NT2/D1 (cell line): Measurements from ENCODE around the gene ING2.
A peak's percentile ranks its signal among the peaks of the same experiment; 100 is the strongest.

Source experiments
- DNase-seq: peaks from one replicate; pipeline ENCODE4 v3.0.0-alpha.2; 2011; ENCODE audit warnings: low read depth, low spot score
- H3K27me3 ChIP-seq: 2 replicates; pipeline ENCODE4 v1.6.0; 2011; ENCODE audit warnings: mild to moderate bottlenecking; ENCODE audit not compliant: insufficient read length, insufficient read depth
- H3K36me3 ChIP-seq: 2 replicates; pipeline ENCODE4 v1.6.1; 2011; ENCODE audit warnings: mild to moderate bottlenecking, low read length, mixed read lengths; ENCODE audit not compliant: insufficient read depth, insufficient read length
- H3K4me1 ChIP-seq: 2 replicates; pipeline ENCODE4 v1.5.1; 2011; ENCODE audit not compliant: insufficient read depth, insufficient read length
- H3K4me3 ChIP-seq: 2 replicates; pipeline ENCODE4 v1.5.1; 2011; ENCODE audit warnings: low read depth; ENCODE audit not compliant: insufficient read length
- H3K9ac ChIP-seq: 2 replicates; pipeline ENCODE4 v1.6.0; 2011; ENCODE audit warnings: low read depth; ENCODE audit not compliant: insufficient read length
- H3K9me3 ChIP-seq: 2 replicates; pipeline ENCODE4 v1.5.1; 2011; ENCODE audit warnings: mild to moderate bottlenecking, low read length; ENCODE audit not compliant: insufficient read depth
- SUZ12 ChIP-seq: IDR thresholded peaks from 2 replicates; pipeline ENCODE4 v1.6.1; 2011; ENCODE audit not compliant: insufficient read length, insufficient read depth; ENCODE audit errors: extremely low read depth
- YY1 ChIP-seq: IDR thresholded peaks from 2 replicates; pipeline ENCODE4 v1.6.1; 2011; ENCODE audit not compliant: insufficient read length, insufficient read depth
- ZNF274 ChIP-seq: IDR thresholded peaks from 2 replicates; pipeline ENCODE4 v1.6.1; 2011; ENCODE audit warnings: mild to moderate bottlenecking, low read depth, low read length

The ING2 gene

GRCh38 chr4:183485411-183486160 lies 19.3 kb upstream of the ING2 start:
- TF ChIP-seq ZNF274 (no peak), SUZ12 (no peak), YY1 (no peak)
- Histone ChIP-seq H3K9me3 (no peaks in the 10 kb centered on the region), H3K4me1 (no peaks in the 10 kb centered on the region), H3K27me3 (no peaks in the 10 kb centered on the region), H3K36me3 (no peaks in the 10 kb centered on the region), H3K9ac (no peak overlapping the region), H3K4me3 (no peak overlapping the region)
- DNase-seq, result no peak

GRCh38 chr4:183492791-183493222 lies 12.1 kb upstream of the ING2 start:
- H3K9me3 ChIP-seq, result no peaks in the 10 kb centered on the region
- DNase-seq, result no peak
- no peaks in the 10 kb centered on the region for H3K27me3 ChIP-seq
- peaks cover 7% of the 10 kb centered on the region for H3K36me3 ChIP-seq
- no peaks in the 10 kb centered on the region for H3K4me1 ChIP-seq
- H3K9ac ChIP-seq, result no peak overlapping the region
- H3K4me3 ChIP-seq, result no peak overlapping the region
- TF ChIP-seq YY1, result no peak
- no peak for TF ChIP-seq SUZ12
- no peak for TF ChIP-seq ZNF274

GRCh38 chr4:183493246-183493645 lies 11.6 kb upstream of the ING2 start:
- Histone ChIP-seq H3K4me1 (no peaks in the 10 kb centered on the region), H3K4me3 (no peak overlapping the region), H3K9ac (no peak overlapping the region), H3K9me3 (no peaks in the 10 kb centered on the region), H3K27me3 (no peaks in the 10 kb centered on the region), H3K36me3 (peaks cover 7% of the 10 kb centered on the region)
- no peak for DNase-seq
- TF ChIP-seq YY1, result no peak
- no peak for TF ChIP-seq SUZ12
- no peak for TF ChIP-seq ZNF274

- H3K36me3 ChIP-seq, result peaks cover 7% of the 10 kb centered on the region
- DNase-seq, result no peak
- H3K9me3 ChIP-seq, result no peaks in the 10 kb centered on the region
- no peaks in the 10 kb centered on the region for H3K27me3 ChIP-seq
- H3K4me1 ChIP-seq, result no peaks in the 10 kb centered on the region
- TF ChIP-seq YY1, result no peak
- TF ChIP-seq ZNF274, result no peak
- no peak for TF ChIP-seq SUZ12
- H3K9ac ChIP-seq, result no peak overlapping the region
- no peak overlapping the region for H3K4me3 ChIP-seq
Observed at GRCh38 chr4:183495184-183495583, 9.7 kb upstream of the ING2 start.

GRCh38 chr4:183499389-183499788 lies 5.5 kb upstream of the ING2 start:
- Histone ChIP-seq H3K4me1 (no peaks in the 10 kb centered on the region), H3K4me3 (no peak overlapping the region), H3K9me3 (no peaks in the 10 kb centered on the region), H3K9ac (no peak overlapping the region), H3K27me3 (no peaks in the 10 kb centered on the region), H3K36me3 (peaks cover 2% of the 10 kb centered on the region)
- no peak for DNase-seq
- TF ChIP-seq SUZ12 (no peak), ZNF274 (no peak), YY1 (no peak)

GRCh38 chr4:183499801-183500200 lies 5.1 kb upstream of the ING2 start:
- DNase-seq, result no peak
- Histone ChIP-seq H3K9ac (no peak overlapping the region), H3K27me3 (no peaks in the 10 kb centered on the region), H3K9me3 (no peaks in the 10 kb centered on the region), H3K36me3 (peaks cover 2% of the 10 kb centered on the region), H3K4me3 (no peak overlapping the region), H3K4me1 (no peaks in the 10 kb centered on the region)
- TF ChIP-seq ZNF274 (no peak), YY1 (no peak), SUZ12 (no peak)

GRCh38 chr4:183503497-183504063 lies 1.3 kb upstream of the ING2 start:
- H3K4me3 ChIP-seq, result peak overlapping the region; percentile 76
- peak overlapping the region; percentile 86 for H3K9ac ChIP-seq
- no peaks in the 10 kb centered on the region for H3K27me3 ChIP-seq
- TF ChIP-seq ZNF274 (no peak), SUZ12 (no peak), YY1 (no peak)
- H3K36me3 ChIP-seq, result no peaks in the 10 kb centered on the region
- DNase-seq, result no peak
- no peaks in the 10 kb centered on the region for H3K4me1 ChIP-seq
- H3K9me3 ChIP-seq, result no peaks in the 10 kb centered on the region
